GM18870 (cell line): ENCODE results near the gene ACP3.

Experiments used
- ATAC-seq: cut with Tn5 transposase; IDR thresholded peaks from one replicate; pipeline ENCODE4 v1.9.1; 2021; ENCODE audit warnings: moderate library complexity; ENCODE audit not compliant: unreplicated experiment

The ACP3 gene

DNA sequence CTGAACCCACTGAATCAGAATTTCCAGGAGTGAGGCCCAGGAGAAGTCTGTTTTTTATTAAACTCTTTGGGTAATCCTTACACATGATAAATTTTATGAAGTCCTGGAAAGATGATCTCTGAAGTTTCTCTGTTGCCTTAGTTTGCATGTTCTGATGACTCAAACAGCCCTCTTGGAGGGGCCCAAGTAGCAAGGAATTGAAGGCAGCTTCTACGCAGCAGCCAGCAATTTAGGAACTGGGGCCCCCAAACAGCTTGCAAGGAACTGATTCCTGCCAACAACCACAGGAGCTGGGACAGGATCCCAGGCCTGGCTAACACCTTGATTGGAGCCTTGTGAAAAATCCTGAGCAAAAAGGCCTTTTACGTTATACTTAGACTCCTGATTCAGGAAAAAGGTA lies 5.4 kb upstream of the ACP3 start:
- no peak for ATAC-seq

- ATAC-seq: no peak
Measured at GRCh38 chr3:132315851-132316250, 1.4 kb upstream of the ACP3 start.

GRCh38 chr3:132318451-132318850 lies 1.2 kb downstream of the ACP3 start:
- no peak for ATAC-seq

DNA sequence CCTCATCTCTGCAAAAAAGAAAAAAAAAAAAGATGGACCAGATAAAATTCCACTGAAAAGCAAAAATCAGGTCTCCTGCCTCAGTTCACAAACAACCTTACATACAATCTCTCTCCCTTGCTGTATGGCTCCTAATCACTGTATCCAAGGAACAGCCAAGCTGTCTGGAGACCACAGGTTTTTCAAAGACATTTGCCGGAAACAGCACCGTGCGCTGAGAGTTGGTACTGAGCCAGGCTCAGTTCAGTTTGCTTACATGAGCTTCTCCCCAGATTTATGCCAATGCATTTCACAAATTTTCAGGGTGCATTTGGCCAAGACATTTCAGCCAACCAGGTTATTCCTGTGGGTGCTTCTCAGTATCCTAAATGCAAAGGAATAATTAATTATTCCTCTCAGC lies 4.1 kb downstream of the ACP3 start:
- ATAC-seq: no peak

GRCh38 chr3:132325103-132325606 lies 7.9 kb downstream of the ACP3 start:
- ATAC-seq: no peak

- no peak for ATAC-seq
Measured at GRCh38 chr3:132325634-132326033, 8.4 kb downstream of the ACP3 start.

DNA sequence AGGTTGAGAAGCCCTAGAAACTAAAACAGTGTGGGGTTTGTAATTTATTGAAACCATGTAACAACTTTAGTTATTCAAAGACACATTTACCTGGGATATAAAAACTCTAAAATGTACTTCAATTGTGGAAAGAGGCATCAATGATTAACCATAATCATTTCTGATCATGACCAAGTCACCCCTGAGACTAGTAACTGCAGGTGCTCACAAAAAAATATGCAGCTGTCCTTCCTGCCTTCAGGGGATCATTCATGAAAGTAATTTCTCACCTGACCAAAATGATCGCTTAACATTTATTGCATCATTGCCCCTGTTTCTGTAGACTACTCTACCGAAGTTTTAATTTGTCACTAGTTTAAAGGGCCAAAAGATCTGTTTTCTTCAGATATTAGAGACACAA lies 9.0 kb downstream of the ACP3 start:
- ATAC-seq: no peak

- no peak for ATAC-seq
Measured at GRCh38 chr3:132332082-132332481, 14.9 kb downstream of the ACP3 start.

DNA sequence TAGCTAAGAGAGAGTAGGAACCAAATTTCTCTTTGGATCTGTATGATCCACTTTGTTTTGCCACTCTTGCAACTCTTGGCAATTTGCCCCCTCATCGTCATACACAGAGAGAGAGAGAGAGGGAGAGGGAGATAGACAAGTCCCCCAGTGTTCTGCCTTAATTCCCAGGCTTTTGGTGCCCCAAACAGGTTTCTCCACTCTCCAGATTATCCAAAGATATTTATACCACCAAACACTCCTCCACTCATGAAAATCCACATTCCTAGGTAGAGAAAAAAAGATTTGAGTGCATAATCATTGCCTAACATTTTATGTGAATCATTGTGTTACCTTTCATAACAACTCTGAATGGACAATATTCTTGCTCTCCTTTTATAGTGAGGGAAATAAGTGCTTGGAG lies 15.3 kb downstream of the ACP3 start:
- no peak for ATAC-seq

- ATAC-seq: no peak
Measured at GRCh38 chr3:132341746-132342145, 24.5 kb downstream of the ACP3 start.

DNA sequence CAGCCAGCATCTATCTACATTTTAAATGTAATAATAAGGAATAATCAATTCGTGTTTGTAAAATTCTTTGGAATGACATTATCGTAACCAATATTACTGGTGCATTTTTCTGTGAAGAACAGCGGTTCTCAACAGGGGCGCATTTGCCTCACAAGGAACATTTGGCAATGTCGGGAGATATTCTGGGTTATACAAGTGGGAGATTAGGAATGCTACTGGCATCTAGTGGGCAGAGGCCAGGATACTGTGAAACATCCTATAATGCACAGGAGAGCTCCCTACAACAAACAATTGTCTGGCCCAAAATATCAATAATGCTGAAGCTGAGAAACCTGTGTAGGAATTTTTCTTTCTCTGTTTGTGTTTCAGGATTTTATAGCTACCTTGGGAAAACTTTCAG lies 25.0 kb downstream of the ACP3 start:
- no peak for ATAC-seq

DNA sequence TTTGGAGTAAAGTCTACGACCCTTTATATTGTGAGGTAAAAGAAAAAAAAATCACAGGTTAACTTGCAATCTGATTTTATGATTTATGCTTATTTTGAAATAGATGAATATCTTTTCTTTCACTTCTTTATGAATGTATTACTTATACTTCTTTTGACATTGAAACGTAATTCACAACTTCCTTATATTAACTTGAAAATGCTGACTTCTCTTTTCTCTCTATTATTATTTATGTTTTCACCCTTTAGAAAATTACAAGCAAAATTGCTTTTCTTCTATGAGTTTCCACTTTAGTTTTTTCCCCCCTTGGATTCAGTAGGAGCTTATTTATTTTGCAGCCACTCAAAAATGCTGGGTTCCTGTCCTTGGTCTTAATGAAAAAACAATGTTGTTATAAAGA lies 25.4 kb downstream of the ACP3 start:
- ATAC-seq: no peak

DNA sequence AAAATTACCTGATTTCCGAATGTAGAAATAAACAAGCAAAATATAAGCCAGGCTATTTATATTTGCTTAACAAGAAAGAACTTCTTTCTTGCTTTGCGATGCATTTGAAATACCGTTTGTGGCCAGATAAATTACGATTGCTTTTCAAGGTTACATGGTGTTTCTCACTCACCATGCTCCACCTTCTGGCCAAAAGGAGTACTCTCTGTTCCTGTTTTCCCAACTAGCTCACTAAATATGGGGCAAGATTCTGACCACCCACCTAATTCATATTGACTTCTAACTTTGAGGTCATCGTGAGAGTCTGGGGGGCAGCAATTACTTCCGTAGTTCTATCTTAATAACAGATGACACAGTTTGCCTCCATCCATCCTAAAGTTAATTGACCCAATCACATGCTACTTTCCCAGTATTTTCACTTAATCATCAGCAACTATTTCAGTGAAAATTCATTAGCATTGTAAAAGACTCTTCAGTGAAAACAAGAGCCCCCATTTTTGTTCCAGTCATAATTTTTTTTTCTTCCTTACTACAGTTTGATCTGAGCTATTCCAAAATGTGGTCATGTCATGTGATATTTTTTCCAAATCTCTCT lies 25.9 kb downstream of the ACP3 start:
- ATAC-seq: no peak

GRCh38 chr3:132344666-132345280 lies 27.6 kb downstream of the ACP3 start:
- no peak for ATAC-seq

DNA sequence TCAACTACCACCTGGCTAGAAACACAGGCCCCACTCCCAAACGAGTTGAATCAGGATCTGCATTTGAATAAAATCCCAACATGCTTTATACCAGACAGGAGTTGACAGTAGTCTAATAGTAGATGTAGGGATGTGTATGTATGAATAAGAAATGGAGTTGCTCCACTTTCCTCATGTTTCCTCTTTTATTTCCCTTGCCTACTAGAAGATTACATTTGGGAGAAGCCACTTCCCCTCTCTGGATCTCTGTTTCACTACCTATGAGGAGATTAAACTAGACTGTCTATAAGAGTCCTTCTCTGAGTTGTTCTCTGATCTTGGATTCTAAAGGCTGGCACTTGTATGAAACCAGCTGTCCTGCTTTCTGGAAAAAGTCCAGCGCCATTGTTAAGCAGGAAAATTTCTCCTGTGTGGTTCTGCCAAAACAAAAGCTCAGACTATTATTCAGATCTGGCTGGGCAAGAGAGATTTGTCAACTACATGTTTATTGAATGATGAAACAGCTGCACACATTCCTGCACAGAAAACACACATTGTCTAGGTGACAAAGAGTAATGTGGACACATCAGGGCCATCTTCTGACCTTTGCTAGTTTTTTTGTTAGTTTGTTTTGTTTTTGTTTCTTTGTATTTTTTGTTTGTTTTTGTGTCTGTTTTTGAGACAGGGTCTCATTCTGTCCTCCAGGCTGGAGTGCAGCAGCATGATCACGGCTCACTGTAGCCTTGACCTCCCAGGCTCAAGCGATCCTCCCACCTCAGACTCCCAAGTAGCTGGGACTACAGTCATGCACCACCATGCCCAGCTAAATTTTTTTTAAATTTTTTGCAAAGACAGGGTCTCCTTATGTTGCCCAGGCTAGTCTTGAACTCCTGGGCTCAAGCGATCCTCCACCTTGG lies 29.9 kb downstream of the ACP3 start:
- ATAC-seq: no peak

GRCh38 chr3:132347811-132348210 lies 30.6 kb downstream of the ACP3 start:
- ATAC-seq: no peak

- ATAC-seq: no peak
Measured at GRCh38 chr3:132348531-132348930, 31.3 kb downstream of the ACP3 start.

DNA sequence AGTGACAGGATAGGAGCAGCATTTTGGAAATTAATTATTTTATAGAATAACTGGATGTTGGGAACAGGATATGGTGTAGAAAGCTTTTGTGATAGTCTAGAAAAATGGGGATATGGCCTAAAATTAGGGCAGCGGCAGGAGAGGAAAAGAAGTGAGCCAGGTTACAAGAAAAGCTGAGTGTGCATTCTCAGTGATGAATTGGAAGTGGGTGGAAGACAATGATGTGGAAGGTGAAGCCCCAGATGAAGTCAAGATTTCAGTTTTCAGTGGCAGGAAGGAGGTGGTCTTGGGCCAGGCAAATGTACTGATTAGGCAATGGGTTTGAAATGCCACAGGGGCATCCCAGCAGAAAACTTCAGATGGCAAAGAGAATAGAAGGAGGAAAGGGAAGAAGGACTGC lies 33.6 kb downstream of the ACP3 start:
- ATAC-seq: no peak

DNA sequence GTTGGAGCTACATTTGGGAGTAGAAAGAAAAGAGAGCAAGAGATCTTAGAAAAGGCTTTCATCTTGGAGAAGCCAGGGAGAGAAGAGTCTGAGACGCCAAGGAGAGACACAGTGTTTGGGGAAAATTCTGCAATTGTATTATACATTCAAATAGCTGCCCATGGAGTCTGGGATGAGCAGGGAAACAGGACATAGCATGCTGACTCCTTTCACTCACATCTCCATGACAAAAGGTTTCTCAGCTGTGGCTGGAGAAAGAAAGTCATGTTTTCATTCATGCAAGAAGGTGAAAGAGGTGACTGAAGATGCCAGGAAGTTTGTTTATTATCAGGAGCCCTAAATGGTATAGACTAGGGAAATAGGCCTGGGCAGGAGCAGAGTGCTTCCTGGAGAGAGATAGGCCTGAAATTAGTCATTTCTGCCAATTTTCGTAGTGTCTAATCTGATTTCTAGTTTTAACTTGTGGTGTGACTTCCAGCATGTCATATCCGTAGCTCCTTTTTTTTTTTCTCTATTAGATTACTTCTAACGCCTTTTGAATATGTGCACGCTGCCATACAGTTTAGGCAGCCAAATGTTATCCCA lies 34.1 kb downstream of the ACP3 start:
- ATAC-seq: no peak

GRCh38 chr3:132352556-132353143 lies 35.4 kb downstream of the ACP3 start:
- ATAC-seq: no peak
